Thoracic aorta (tissue), 2 donors: ENCODE data around the gene RTL10. TPM values are rescaled to one million over a fixed set of nuclear protein-coding genes. Genes with fewer than 3 reads are reported as not detected.

ENCODE experiments used
- ATAC-seq: fragments of 150-250 bp; one replicate; pipeline ENCODE4 v1.8.0; 2017; ENCODE audit warnings: low read depth; ENCODE audit not compliant: insufficient number of reproducible peaks, low FRiP score
- DNase-seq: peaks from one replicate; pipeline ENCODE4 v3.0.0-alpha.2; 2020; ENCODE audit warnings: low spot score
- H3K27ac ChIP-seq, 2 donors: fragments of 200-600 bp; sonication (generic); 1 replicate in 1 of 2; 2 replicates in 1 of 2; pipeline ENCODE4 v1.5.1; 2016; ENCODE audit warnings: mild to moderate bottlenecking in 2 of 2, moderate library complexity in 2 of 2
- H3K27me3 ChIP-seq: fragments of 200-600 bp; sonication (generic); replicated peaks from 2 replicates; pipeline ENCODE4 v1.6.0; 2016; ENCODE audit warnings: mild to moderate bottlenecking; ENCODE audit not compliant: insufficient read depth
- H3K36me3 ChIP-seq: fragments of 200-600 bp; sonication (generic); one replicate; pipeline ENCODE4 v1.5.1; 2016
- H3K4me1 ChIP-seq, 2 donors: fragments of 200-600 bp; sonication (generic); 1 replicate in 1 of 2; 2 replicates in 1 of 2; pipeline versions ENCODE4 v1.5.1 to v1.6.0; 2016; ENCODE audit warnings: low read depth in 2 of 2, mild to moderate bottlenecking in 1 of 2; ENCODE audit not compliant: control insufficient read depth in 1 of 2
- H3K4me3 ChIP-seq: fragments of 200-600 bp; sonication (generic); 2 replicates; pipeline ENCODE4 v1.5.1; 2016; ENCODE audit warnings: mild to moderate bottlenecking
- H3K9me3 ChIP-seq: fragments of 200-600 bp; sonication (generic); 2 replicates; pipeline ENCODE4 v1.5.1; 2016
- CTCF ChIP-seq: fragments of 200-600 bp; sonication (generic); IDR thresholded peaks from one replicate; pipeline ENCODE4 v1.5.1; 2019; ENCODE audit warnings: antibody characterized with exemption
- total RNA-seq, 2 donors: library from RNA; depleted of rRNA; stranded (reverse); fragments of >200 nt; gene quantifications; one replicate each; pipeline versions ENCODE4 v1.1.0 to v1.2.3, GENCODE V29; 2016

RTL10 gene
- total RNA-seq, 2 donors from 2014 or later: 11.8 to 17.2 TPM

GRCh38 chr22:19818324-19819207 is 36.1 kb downstream of the RTL10 start:
- H3K27ac ChIP-seq: no peak overlapping the region
- no peaks in the 10 kb centered on the region for H3K27me3 ChIP-seq
- H3K36me3 ChIP-seq: no peaks in the 10 kb centered on the region
- no peak for ATAC-seq
- H3K4me1 ChIP-seq: no peaks in the 10 kb centered on the region
- no peak for DNase-seq
- no peaks in the 10 kb centered on the region for H3K9me3 ChIP-seq
- no peak for TF ChIP-seq CTCF
- no peak overlapping the region for H3K4me3 ChIP-seq

- ATAC-seq (no peak), DNase-seq (no peak)
- H3K27ac ChIP-seq: no peak overlapping the region
- no peak overlapping the region for H3K4me3 ChIP-seq
- no peaks in the 10 kb centered on the region for H3K9me3 ChIP-seq
- H3K36me3 ChIP-seq: no peaks in the 10 kb centered on the region
- H3K4me1 ChIP-seq: no peaks in the 10 kb centered on the region
- no peak for TF ChIP-seq CTCF
- no peaks in the 10 kb centered on the region for H3K27me3 ChIP-seq
These were observed 38.1 kb downstream of the RTL10 start for GRCh38 chr22:19816372-19817119.

- Histone ChIP-seq H3K9me3 (no peaks in the 10 kb centered on the region), H3K27me3 (no peaks in the 10 kb centered on the region), H3K4me1 (peaks cover 0 to 6% of the 10 kb centered on the region in 2 donors), H3K4me3 (no peak overlapping the region), H3K36me3 (no peaks in the 10 kb centered on the region), H3K27ac (no peak overlapping the region)
- ATAC-seq (no peak), DNase-seq (no peak)
- TF ChIP-seq CTCF: no peak
These were observed 38.8 kb downstream of the RTL10 start for GRCh38 chr22:19815823-19816290.

GRCh38 chr22:19815093-19815822 is 39.4 kb downstream of the RTL10 start:
- TF ChIP-seq CTCF: no peak
- Histone ChIP-seq H3K27ac (no peak overlapping the region), H3K36me3 (no peaks in the 10 kb centered on the region), H3K27me3 (no peaks in the 10 kb centered on the region), H3K4me1 (peaks cover 0 to 11% of the 10 kb centered on the region in 2 donors), H3K4me3 (no peak overlapping the region), H3K9me3 (no peaks in the 10 kb centered on the region)
- ATAC-seq: no peak
- no peak for DNase-seq

GRCh38 chr22:19814428-19814827 is 40.2 kb downstream of the RTL10 start:
- H3K4me1 ChIP-seq: peaks cover 0 to 11% of the 10 kb centered on the region in 2 donors
- H3K27ac ChIP-seq: no peak overlapping the region
- H3K4me3 ChIP-seq: no peak overlapping the region
- no peaks in the 10 kb centered on the region for H3K36me3 ChIP-seq
- no peak for TF ChIP-seq CTCF
- DNase-seq (no peak), ATAC-seq (no peak)
- H3K9me3 ChIP-seq: no peaks in the 10 kb centered on the region
- H3K27me3 ChIP-seq: no peaks in the 10 kb centered on the region
